Right lobe of liver (tissue), 4 donors: Measurements from ENCODE around the gene FIGLA.

Source experiments
- POLR2A ChIP-seq: fragments of 450-650 bp; IDR thresholded peaks from one replicate; pipeline ENCODE4 v1.6.1; 2017; ENCODE audit warnings: antibody characterized with exemption, mild to moderate bottlenecking
- TF ChIP-seq, protein P1 (sequence below), 4 donors: fragments of 200-600 bp in 3 of 4; fragments of 450-650 bp in 1 of 4; IDR thresholded peaks; one replicate each; pipeline versions ENCODE4 v1.5.1 to v1.8.0; 2016 to 2022; ENCODE audit warnings: antibody characterized with exemption in 4 of 4, mild to moderate bottlenecking in 2 of 4
- donor health status: DM: no; HTN: no; CAD: no.
- donor health status: DM: no; HTN: no; CAD: no.
- donor health status: DM: no; HTN: yes; CAD: no.

GRCh38 chr2:70830366-70830765 lies 39.9 kb upstream of the FIGLA start:
- TF ChIP-seq, protein P1, sequence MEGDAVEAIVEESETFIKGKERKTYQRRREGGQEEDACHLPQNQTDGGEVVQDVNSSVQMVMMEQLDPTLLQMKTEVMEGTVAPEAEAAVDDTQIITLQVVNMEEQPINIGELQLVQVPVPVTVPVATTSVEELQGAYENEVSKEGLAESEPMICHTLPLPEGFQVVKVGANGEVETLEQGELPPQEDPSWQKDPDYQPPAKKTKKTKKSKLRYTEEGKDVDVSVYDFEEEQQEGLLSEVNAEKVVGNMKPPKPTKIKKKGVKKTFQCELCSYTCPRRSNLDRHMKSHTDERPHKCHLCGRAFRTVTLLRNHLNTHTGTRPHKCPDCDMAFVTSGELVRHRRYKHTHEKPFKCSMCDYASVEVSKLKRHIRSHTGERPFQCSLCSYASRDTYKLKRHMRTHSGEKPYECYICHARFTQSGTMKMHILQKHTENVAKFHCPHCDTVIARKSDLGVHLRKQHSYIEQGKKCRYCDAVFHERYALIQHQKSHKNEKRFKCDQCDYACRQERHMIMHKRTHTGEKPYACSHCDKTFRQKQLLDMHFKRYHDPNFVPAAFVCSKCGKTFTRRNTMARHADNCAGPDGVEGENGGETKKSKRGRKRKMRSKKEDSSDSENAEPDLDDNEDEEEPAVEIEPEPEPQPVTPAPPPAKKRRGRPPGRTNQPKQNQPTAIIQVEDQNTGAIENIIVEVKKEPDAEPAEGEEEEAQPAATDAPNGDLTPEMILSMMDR (IDR thresholded peaks at IDR 0.05), result no peak
- TF ChIP-seq POLR2A, result no peak
